ENCODE data around the gene RTN1.

GRCh38 chr14:59566725-59567124 lies 303.9 kb downstream of the RTN1 start:
- TF ChIP-seq, protein P1, sequence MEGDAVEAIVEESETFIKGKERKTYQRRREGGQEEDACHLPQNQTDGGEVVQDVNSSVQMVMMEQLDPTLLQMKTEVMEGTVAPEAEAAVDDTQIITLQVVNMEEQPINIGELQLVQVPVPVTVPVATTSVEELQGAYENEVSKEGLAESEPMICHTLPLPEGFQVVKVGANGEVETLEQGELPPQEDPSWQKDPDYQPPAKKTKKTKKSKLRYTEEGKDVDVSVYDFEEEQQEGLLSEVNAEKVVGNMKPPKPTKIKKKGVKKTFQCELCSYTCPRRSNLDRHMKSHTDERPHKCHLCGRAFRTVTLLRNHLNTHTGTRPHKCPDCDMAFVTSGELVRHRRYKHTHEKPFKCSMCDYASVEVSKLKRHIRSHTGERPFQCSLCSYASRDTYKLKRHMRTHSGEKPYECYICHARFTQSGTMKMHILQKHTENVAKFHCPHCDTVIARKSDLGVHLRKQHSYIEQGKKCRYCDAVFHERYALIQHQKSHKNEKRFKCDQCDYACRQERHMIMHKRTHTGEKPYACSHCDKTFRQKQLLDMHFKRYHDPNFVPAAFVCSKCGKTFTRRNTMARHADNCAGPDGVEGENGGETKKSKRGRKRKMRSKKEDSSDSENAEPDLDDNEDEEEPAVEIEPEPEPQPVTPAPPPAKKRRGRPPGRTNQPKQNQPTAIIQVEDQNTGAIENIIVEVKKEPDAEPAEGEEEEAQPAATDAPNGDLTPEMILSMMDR (IDR thresholded peaks at IDR 0.05; ENCODE audit: insufficient read depth, low read length, poor library complexity, severe bottlenecking), result no peak
- TF ChIP-seq EZH2phosphoT487 (conservative IDR thresholded peaks at IDR 0.05; ENCODE audit: low read length), result no peak
